ENCODE measurements around the gene KCNK3. TPM values are rescaled to one million over a fixed set of nuclear protein-coding genes. Genes with fewer than 3 reads are reported as not detected.

Gene KCNK3
- total RNA-seq, 1 experiment from 2014 or later: 0.09 TPM

DNA sequence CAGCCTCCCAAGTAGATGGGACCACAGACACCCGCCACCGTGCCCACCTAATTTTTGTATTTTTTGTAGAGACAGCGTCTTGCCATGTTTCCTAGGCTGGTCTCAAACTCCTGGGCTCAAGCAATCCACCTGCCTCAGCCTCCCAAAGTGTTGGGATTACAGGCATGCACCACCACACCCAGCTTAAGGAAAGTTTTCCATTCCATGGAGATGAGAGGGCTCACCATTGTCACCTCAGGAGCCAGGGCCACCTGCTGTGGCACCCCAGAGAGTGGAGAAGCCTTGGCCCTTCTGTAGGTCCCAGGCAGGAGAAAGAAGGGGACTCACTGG, 76.2 kb downstream of the KCNK3 start:
- no peak overlapping the region for H3K4me3 Mint-ChIP-seq
- H3K79me2 ChIP-seq (ENCODE audit: insufficient read depth, low read length): no peaks in the 10 kb centered on the region
- no peak overlapping the region for H3K27ac ChIP-seq (ENCODE audit: insufficient read length, low read depth, low read length)
- peaks cover 4% of the 10 kb centered on the region; the same call in 1 of the 2 replicates for H3K27me3 Mint-ChIP-seq (ENCODE audit: low read depth)
- H3K9me3 ChIP-seq (ENCODE audit: control insufficient read depth, low read depth, low read length): no peaks in the 10 kb centered on the region
- no CpG with 5 or more reads among the region's 3 CpGs for WGBS (ENCODE audit: extremely low coverage, insufficient read length, low lambda C conversion rate)
- no peak overlapping the region for H3K9ac ChIP-seq (ENCODE audit: extremely low read depth, insufficient read length, low read length)
- no peak overlapping the region for H3K18ac ChIP-seq (ENCODE audit: insufficient read length, low read depth, low read length)
- no peak overlapping the region for H2BK120ac ChIP-seq (ENCODE audit: low read depth, low read length, poor library complexity, severe bottlenecking)
- H3K14ac ChIP-seq (ENCODE audit: insufficient read depth, low read length): no peak overlapping the region
- no peaks in the 10 kb centered on the region for H4K20me1 ChIP-seq (ENCODE audit: control insufficient read depth, insufficient read depth, insufficient read length)
- no peak for DNase-seq
- H3K27me3 ChIP-seq (ENCODE audit: insufficient read depth, low read length): no peaks in the 10 kb centered on the region
- H3K36me3 Mint-ChIP-seq (ENCODE audit: insufficient read depth in 1 of 3, low read depth in 3 of 3): no peaks in the 10 kb centered on the region
- H3K9me3 Mint-ChIP-seq: no peaks in the 10 kb centered on the region; a peak in 1 of 5 replicates
- H2BK15ac ChIP-seq (ENCODE audit: low read depth, low read length): no peak overlapping the region
- no peak overlapping the region for H4K91ac ChIP-seq (ENCODE audit: insufficient read length, low read depth, low read length)
- no peak overlapping the region for H3K4me2 ChIP-seq (ENCODE audit: insufficient read depth, insufficient read length, low read length)
- H4K5ac ChIP-seq (ENCODE audit: insufficient read length, low read depth, low read length): no peak overlapping the region
- H2BK20ac ChIP-seq (ENCODE audit: low read depth, low read length, poor library complexity, severe bottlenecking): no peak overlapping the region
- H3T11ph ChIP-seq (ENCODE audit: low read length): no peak overlapping the region
- H2BK12ac ChIP-seq (ENCODE audit: insufficient read length, low read depth, low read length): no peak overlapping the region
- H3K79me1 ChIP-seq (ENCODE audit: insufficient read depth, low read depth, low read length, poor library complexity, severe bottlenecking): no peaks in the 10 kb centered on the region
- H2AFZ ChIP-seq (ENCODE audit: low read length): no peak overlapping the region
- no peak overlapping the region for H3K56ac ChIP-seq (ENCODE audit: insufficient read length, low read depth, low read length)
- no peak overlapping the region for H4K8ac ChIP-seq (replicated peaks; ENCODE audit: insufficient read length, low read depth, low read length)
- H3K4ac ChIP-seq (ENCODE audit: low read depth, low read length): no peak overlapping the region
- TF ChIP-seq, protein P1, sequence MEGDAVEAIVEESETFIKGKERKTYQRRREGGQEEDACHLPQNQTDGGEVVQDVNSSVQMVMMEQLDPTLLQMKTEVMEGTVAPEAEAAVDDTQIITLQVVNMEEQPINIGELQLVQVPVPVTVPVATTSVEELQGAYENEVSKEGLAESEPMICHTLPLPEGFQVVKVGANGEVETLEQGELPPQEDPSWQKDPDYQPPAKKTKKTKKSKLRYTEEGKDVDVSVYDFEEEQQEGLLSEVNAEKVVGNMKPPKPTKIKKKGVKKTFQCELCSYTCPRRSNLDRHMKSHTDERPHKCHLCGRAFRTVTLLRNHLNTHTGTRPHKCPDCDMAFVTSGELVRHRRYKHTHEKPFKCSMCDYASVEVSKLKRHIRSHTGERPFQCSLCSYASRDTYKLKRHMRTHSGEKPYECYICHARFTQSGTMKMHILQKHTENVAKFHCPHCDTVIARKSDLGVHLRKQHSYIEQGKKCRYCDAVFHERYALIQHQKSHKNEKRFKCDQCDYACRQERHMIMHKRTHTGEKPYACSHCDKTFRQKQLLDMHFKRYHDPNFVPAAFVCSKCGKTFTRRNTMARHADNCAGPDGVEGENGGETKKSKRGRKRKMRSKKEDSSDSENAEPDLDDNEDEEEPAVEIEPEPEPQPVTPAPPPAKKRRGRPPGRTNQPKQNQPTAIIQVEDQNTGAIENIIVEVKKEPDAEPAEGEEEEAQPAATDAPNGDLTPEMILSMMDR (conservative IDR thresholded peaks at IDR 0.05): no peak
- H2BK5ac ChIP-seq (ENCODE audit: insufficient read length, low read length): no peak overlapping the region
- H3K27ac Mint-ChIP-seq: no peak overlapping the region; a peak in 1 of 7 replicates
- peaks cover 12 to 13% of the 10 kb centered on the region in 2 experiments for H3K4me1 Mint-ChIP-seq
- peaks cover 4% of the 10 kb centered on the region for H3K23me2 ChIP-seq (ENCODE audit: insufficient read length, low read depth, low read length, poor library complexity, severe bottlenecking)
- peaks cover 2% of the 10 kb centered on the region; the same call in 1 of the 2 replicates for H3K4me1 ChIP-seq (ENCODE audit: insufficient read depth, low read length)
- no peak overlapping the region for H2AK5ac ChIP-seq (ENCODE audit: insufficient read length, low read length)
- H3K23ac ChIP-seq (ENCODE audit: insufficient read length, low read depth, low read length): no peak overlapping the region

Measured in H9 (cell line).